ENCODE measurements around the gene CIROP.

DNA sequence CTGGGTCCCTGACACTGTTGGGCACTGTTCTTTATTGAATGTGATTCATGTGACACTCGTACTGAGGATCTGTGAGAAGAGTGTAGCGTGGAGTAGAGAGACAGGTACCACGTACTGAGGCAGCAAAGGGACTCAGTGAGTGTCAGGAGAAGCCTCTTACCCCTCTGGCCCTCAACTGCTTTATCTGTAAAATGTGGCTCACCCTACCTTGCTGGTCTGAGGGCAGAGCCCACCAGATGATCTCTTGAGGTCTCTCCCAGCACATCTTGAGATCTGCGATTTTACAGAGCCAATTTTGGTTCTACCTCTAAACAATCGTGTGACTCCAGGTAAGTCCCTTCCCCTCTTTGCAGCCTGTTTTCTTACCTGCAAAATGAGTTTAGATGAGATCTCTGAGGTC, 11.1 kb upstream of the CIROP start:
- TF ChIP-seq POLR2A (IDR thresholded peaks at IDR 0.05), result no peak
- TF ChIP-seq, protein P1, sequence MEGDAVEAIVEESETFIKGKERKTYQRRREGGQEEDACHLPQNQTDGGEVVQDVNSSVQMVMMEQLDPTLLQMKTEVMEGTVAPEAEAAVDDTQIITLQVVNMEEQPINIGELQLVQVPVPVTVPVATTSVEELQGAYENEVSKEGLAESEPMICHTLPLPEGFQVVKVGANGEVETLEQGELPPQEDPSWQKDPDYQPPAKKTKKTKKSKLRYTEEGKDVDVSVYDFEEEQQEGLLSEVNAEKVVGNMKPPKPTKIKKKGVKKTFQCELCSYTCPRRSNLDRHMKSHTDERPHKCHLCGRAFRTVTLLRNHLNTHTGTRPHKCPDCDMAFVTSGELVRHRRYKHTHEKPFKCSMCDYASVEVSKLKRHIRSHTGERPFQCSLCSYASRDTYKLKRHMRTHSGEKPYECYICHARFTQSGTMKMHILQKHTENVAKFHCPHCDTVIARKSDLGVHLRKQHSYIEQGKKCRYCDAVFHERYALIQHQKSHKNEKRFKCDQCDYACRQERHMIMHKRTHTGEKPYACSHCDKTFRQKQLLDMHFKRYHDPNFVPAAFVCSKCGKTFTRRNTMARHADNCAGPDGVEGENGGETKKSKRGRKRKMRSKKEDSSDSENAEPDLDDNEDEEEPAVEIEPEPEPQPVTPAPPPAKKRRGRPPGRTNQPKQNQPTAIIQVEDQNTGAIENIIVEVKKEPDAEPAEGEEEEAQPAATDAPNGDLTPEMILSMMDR (IDR thresholded peaks at IDR 0.05), result no peak
- TF ChIP-seq POLR2AphosphoS5 (IDR thresholded peaks at IDR 0.05), result no peak

Measured in upper lobe of left lung (tissue), 4 donors.